HG02759 (cell line): ENCODE data around the gene VWA1.
"Not testable (repeated sequence)": the region's sequence is repeated elsewhere in the genome, so short reads cannot be mapped to it uniquely, and the experiment has no call there.

Experiments
- ATAC-seq: cut with Tn5 transposase; IDR thresholded peaks from one replicate; pipeline ENCODE4 v1.9.1; 2021; ENCODE audit warnings: mild to moderate bottlenecking, moderate library complexity; ENCODE audit not compliant: unreplicated experiment

The VWA1 gene

GRCh38 chr1:1480488-1480867 lies 45.0 kb downstream of the VWA1 start:
- ATAC-seq: not testable (repeated sequence)

GRCh38 chr1:1481811-1482210 lies 46.3 kb downstream of the VWA1 start:
- ATAC-seq: not testable (repeated sequence)

- no peak for ATAC-seq
These were observed 47.4 kb downstream of the VWA1 start for GRCh38 chr1:1482856-1483255.

- no peak for ATAC-seq
These were observed 48.2 kb downstream of the VWA1 start for GRCh38 chr1:1483714-1484113.

GRCh38 chr1:1484976-1485750 lies 49.7 kb downstream of the VWA1 start:
- not testable (repeated sequence) for ATAC-seq

GRCh38 chr1:1485755-1486317 lies 50.3 kb downstream of the VWA1 start:
- ATAC-seq: not testable (repeated sequence)

- no peak for ATAC-seq
These were observed 52.2 kb downstream of the VWA1 start for GRCh38 chr1:1487701-1488100.

GRCh38 chr1:1489231-1489630 lies 53.7 kb downstream of the VWA1 start:
- no peak for ATAC-seq

GRCh38 chr1:1489861-1490260 lies 54.4 kb downstream of the VWA1 start:
- no peak for ATAC-seq

- no peak for ATAC-seq
These were observed 55.2 kb downstream of the VWA1 start for GRCh38 chr1:1490633-1491230.

- ATAC-seq: no peak
These were observed 56.1 kb downstream of the VWA1 start for GRCh38 chr1:1491601-1492000.
